Ectodermal cell (in vitro differentiated cells): ENCODE results near the gene ITSN1.
A peak's percentile ranks its signal among the peaks of the same experiment; 100 is the strongest.
"Not testable (repeated sequence)": the region's sequence is repeated elsewhere in the genome, so short reads cannot be mapped to it uniquely, and the experiment has no call there.

Experiments
- H3K27ac ChIP-seq: 2 replicates; pipeline ENCODE4 v1.7.0; 2013; ENCODE audit warnings: mild to moderate bottlenecking, low read depth, low read length; ENCODE audit not compliant: insufficient read depth, poor library complexity, severe bottlenecking
- H3K27me3 ChIP-seq: 2 replicates; pipeline ENCODE4 v1.7.0; 2013; ENCODE audit warnings: mild to moderate bottlenecking, low read length; ENCODE audit not compliant: insufficient read depth, control insufficient read depth, poor library complexity, severe bottlenecking
- H3K36me3 ChIP-seq: one replicate; pipeline ENCODE4 v1.7.0; 2013; ENCODE audit warnings: low read length; ENCODE audit not compliant: control insufficient read depth, insufficient read depth
- H3K4me1 ChIP-seq: one replicate; pipeline ENCODE4 v1.7.0; 2013; ENCODE audit warnings: low read length; ENCODE audit not compliant: control insufficient read depth, insufficient read depth
- H3K4me3 ChIP-seq: 2 replicates; pipeline ENCODE4 v1.7.0; 2013; ENCODE audit warnings: low read depth, low read length, control low read depth; ENCODE audit not compliant: insufficient read depth
- H3K9me3 ChIP-seq: 2 replicates; pipeline ENCODE4 v1.7.0; 2013; ENCODE audit warnings: mild to moderate bottlenecking, low read length, moderate library complexity; ENCODE audit not compliant: control insufficient read depth
- WGBS, 2 experiments: methylation state at CpG; one replicate each; pipeline ENCODE4 v1.1.7; 2013; ENCODE audit warnings: missing lambda C conversion rate in 2 of 2; 5-methylcytosine and 5-hydroxymethylcytosine counted together

Gene ITSN1

GRCh38 chr21:33775100-33775828, 133.0 kb downstream of the ITSN1 start:
- Histone ChIP-seq H3K9me3 (no peaks in the 10 kb centered on the region), H3K4me3 (no peak overlapping the region), H3K27me3 (no peaks in the 10 kb centered on the region), H3K4me1 (no peaks in the 10 kb centered on the region), H3K27ac (no peak overlapping the region), H3K36me3 (peaks cover 50% of the 10 kb centered on the region)
- 93 to 94% methylated on average over 2 of the region's 2 CpGs for WGBS, 2 experiments

GRCh38 chr21:33780631-33781030, 138.3 kb downstream of the ITSN1 start:
- Histone ChIP-seq H3K27ac (no peak overlapping the region), H3K9me3 (no peaks in the 10 kb centered on the region), H3K27me3 (no peaks in the 10 kb centered on the region), H3K36me3 (peaks cover 28% of the 10 kb centered on the region), H3K4me1 (no peaks in the 10 kb centered on the region), H3K4me3 (no peak overlapping the region)
- WGBS, 2 experiments = 100% methylated on average over 2 of the region's 2 CpGs

GRCh38 chr21:33781121-33781520, 138.8 kb downstream of the ITSN1 start:
- Histone ChIP-seq H3K27me3 (no peaks in the 10 kb centered on the region), H3K4me1 (no peaks in the 10 kb centered on the region), H3K9me3 (no peaks in the 10 kb centered on the region), H3K4me3 (no peak overlapping the region), H3K36me3 (peaks cover 28% of the 10 kb centered on the region), H3K27ac (no peak overlapping the region)
- 94% methylated on average over 2 of the region's 2 CpGs; no CpG with 5 or more reads in 1 of the 2 experiments for WGBS, 2 experiments

- Histone ChIP-seq H3K4me3 (no peak overlapping the region), H3K36me3 (peaks cover 17% of the 10 kb centered on the region), H3K27ac (no peak overlapping the region), H3K9me3 (no peaks in the 10 kb centered on the region), H3K27me3 (no peaks in the 10 kb centered on the region), H3K4me1 (peaks cover 4% of the 10 kb centered on the region)
- 89 to 96% methylated on average over 2 of the region's 2 CpGs for WGBS, 2 experiments
Observed at GRCh38 chr21:33783187-33783979, 141.1 kb downstream of the ITSN1 start.

GRCh38 chr21:33787431-33787830, 145.1 kb downstream of the ITSN1 start:
- Histone ChIP-seq H3K27ac (no peak overlapping the region), H3K9me3 (no peaks in the 10 kb centered on the region), H3K27me3 (no peaks in the 10 kb centered on the region), H3K36me3 (peaks cover 6% of the 10 kb centered on the region), H3K4me3 (no peak overlapping the region), H3K4me1 (peaks cover 4% of the 10 kb centered on the region)
- WGBS, 2 experiments = 86 to 97% methylated on average over 2 of the region's 2 CpGs

GRCh38 chr21:33788438-33788837, 146.1 kb downstream of the ITSN1 start:
- not testable (repeated sequence) for H3K9me3 ChIP-seq, H3K4me3 ChIP-seq, H3K4me1 ChIP-seq, H3K36me3 ChIP-seq, H3K27ac ChIP-seq, H3K27me3 ChIP-seq
- 88 to 97% methylated on average over 5 of the region's 5 CpGs for WGBS, 2 experiments

- no peak overlapping the region for H3K27ac ChIP-seq
- no CpG with 5 or more reads among the region's 1 CpG for WGBS, 2 experiments
- H3K4me3 ChIP-seq = no peak overlapping the region
Observed at GRCh38 chr21:33789697-33790096, 147.4 kb downstream of the ITSN1 start.

GRCh38 chr21:33791073-33791472, 148.8 kb downstream of the ITSN1 start:
- no peak overlapping the region for H3K27ac ChIP-seq
- 86 to 97% methylated on average over 2 of the region's 3 CpGs for WGBS, 2 experiments
- no peak overlapping the region for H3K4me3 ChIP-seq
- H3K9me3 ChIP-seq = no peaks in the 10 kb centered on the region
- peaks cover 3% of the 10 kb centered on the region for H3K36me3 ChIP-seq
- H3K4me1 ChIP-seq = peaks cover 4% of the 10 kb centered on the region
- no peaks in the 10 kb centered on the region for H3K27me3 ChIP-seq

More at GRCh38 chr21:33789697-33790096, 147.4 kb downstream of the ITSN1 start:
- Histone ChIP-seq H3K9me3 (no peaks in the 10 kb centered on the region), H3K36me3 (peaks cover 3% of the 10 kb centered on the region), H3K27me3 (no peaks in the 10 kb centered on the region), H3K4me1 (peaks cover 4% of the 10 kb centered on the region)

- Histone ChIP-seq H3K27ac (peak overlapping the region; percentile 58), H3K4me3 (no peak overlapping the region), H3K27me3 (no peaks in the 10 kb centered on the region), H3K4me1 (peaks cover 12% of the 10 kb centered on the region), H3K36me3 (peaks cover 18% of the 10 kb centered on the region), H3K9me3 (no peaks in the 10 kb centered on the region)
- 7 to 16% methylated on average over 1 to 2 of the region's 2 CpGs for WGBS, 2 experiments
Observed at GRCh38 chr21:33794596-33794995, 152.3 kb downstream of the ITSN1 start.

GRCh38 chr21:33797565-33797964, 155.3 kb downstream of the ITSN1 start:
- no peaks in the 10 kb centered on the region for H3K27me3 ChIP-seq
- no peaks in the 10 kb centered on the region for H3K9me3 ChIP-seq
- no peak overlapping the region for H3K4me3 ChIP-seq
- H3K27ac ChIP-seq = no peak overlapping the region
- 94 to 97% methylated on average over 5 of the region's 5 CpGs for WGBS, 2 experiments
- H3K4me1 ChIP-seq = peaks cover 26% of the 10 kb centered on the region
- peaks cover 18% of the 10 kb centered on the region for H3K36me3 ChIP-seq
